CD4-positive, alpha-beta T cell treated with Interleukin-17A for 4 hours (primary cell): Measurements from ENCODE around the gene LRRC4C.

ENCODE experiments used
- DNase-seq: peaks from one replicate; pipeline ENCODE4 v3.0.0-alpha.2; 2020; ENCODE audit warnings: mixed read lengths

Gene LRRC4C

GRCh38 chr11:40838181-40838683, 621.2 kb downstream of the LRRC4C start:
- no peak for DNase-seq

- DNase-seq = no peak
Measured at GRCh38 chr11:40827116-40827515, 632.3 kb downstream of the LRRC4C start.

GRCh38 chr11:40826601-40827000, 632.9 kb downstream of the LRRC4C start:
- DNase-seq = no peak

- DNase-seq = no peak
Measured at GRCh38 chr11:40825201-40825834, 634.1 kb downstream of the LRRC4C start.

- no peak for DNase-seq
Measured at GRCh38 chr11:40819230-40819629, 640.2 kb downstream of the LRRC4C start.

GRCh38 chr11:40816976-40817375, 642.5 kb downstream of the LRRC4C start:
- no peak for DNase-seq

GRCh38 chr11:40797981-40798380, 661.5 kb downstream of the LRRC4C start:
- no peak for DNase-seq

- no peak for DNase-seq
Measured at GRCh38 chr11:40787224-40787623, 672.2 kb downstream of the LRRC4C start.

GRCh38 chr11:40763046-40763445, 696.4 kb downstream of the LRRC4C start:
- DNase-seq = no peak

GRCh38 chr11:40759341-40759740, 700.1 kb downstream of the LRRC4C start:
- DNase-seq = no peak

GRCh38 chr11:40754297-40754696, 705.2 kb downstream of the LRRC4C start:
- no peak for DNase-seq

GRCh38 chr11:40746282-40746681, 713.2 kb downstream of the LRRC4C start:
- no peak for DNase-seq

GRCh38 chr11:40732132-40732531, 727.3 kb downstream of the LRRC4C start:
- no peak for DNase-seq

GRCh38 chr11:40722179-40722795, 737.2 kb downstream of the LRRC4C start:
- DNase-seq = no peak

- no peak for DNase-seq
Measured at GRCh38 chr11:40716344-40717130, 742.9 kb downstream of the LRRC4C start.

- no peak for DNase-seq
Measured at GRCh38 chr11:40713083-40713482, 746.4 kb downstream of the LRRC4C start.

- no peak for DNase-seq
Measured at GRCh38 chr11:40701027-40701426, 758.4 kb downstream of the LRRC4C start.

- DNase-seq = no peak
Measured at GRCh38 chr11:40689823-40690222, 769.6 kb downstream of the LRRC4C start.

- DNase-seq = no peak
Measured at GRCh38 chr11:40688369-40688768, 771.1 kb downstream of the LRRC4C start.

- no peak for DNase-seq
Measured at GRCh38 chr11:40686765-40687164, 772.7 kb downstream of the LRRC4C start.

GRCh38 chr11:40683010-40683409, 776.4 kb downstream of the LRRC4C start:
- no peak for DNase-seq

- DNase-seq = no peak
Measured at GRCh38 chr11:40679276-40679675, 780.2 kb downstream of the LRRC4C start.

GRCh38 chr11:40647295-40647694, 812.2 kb downstream of the LRRC4C start:
- DNase-seq = no peak

GRCh38 chr11:40642284-40642683, 817.2 kb downstream of the LRRC4C start:
- no peak for DNase-seq
